Activated CD8-positive, alpha-beta memory T cell treated with anti-CD3 and anti-CD28 coated beads for 1 hour (primary cell): ENCODE data around the gene SDS.

ENCODE experiments used
- DNase-seq, 2 donors: peaks; one replicate each; pipeline ENCODE4 v3.0.0-alpha.2; 2020; ENCODE audit warnings: low read depth in 1 of 2; ENCODE audit errors: extremely low read depth in 1 of 2

SDS gene, protein sequence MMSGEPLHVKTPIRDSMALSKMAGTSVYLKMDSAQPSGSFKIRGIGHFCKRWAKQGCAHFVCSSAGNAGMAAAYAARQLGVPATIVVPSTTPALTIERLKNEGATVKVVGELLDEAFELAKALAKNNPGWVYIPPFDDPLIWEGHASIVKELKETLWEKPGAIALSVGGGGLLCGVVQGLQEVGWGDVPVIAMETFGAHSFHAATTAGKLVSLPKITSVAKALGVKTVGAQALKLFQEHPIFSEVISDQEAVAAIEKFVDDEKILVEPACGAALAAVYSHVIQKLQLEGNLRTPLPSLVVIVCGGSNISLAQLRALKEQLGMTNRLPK

DNA sequence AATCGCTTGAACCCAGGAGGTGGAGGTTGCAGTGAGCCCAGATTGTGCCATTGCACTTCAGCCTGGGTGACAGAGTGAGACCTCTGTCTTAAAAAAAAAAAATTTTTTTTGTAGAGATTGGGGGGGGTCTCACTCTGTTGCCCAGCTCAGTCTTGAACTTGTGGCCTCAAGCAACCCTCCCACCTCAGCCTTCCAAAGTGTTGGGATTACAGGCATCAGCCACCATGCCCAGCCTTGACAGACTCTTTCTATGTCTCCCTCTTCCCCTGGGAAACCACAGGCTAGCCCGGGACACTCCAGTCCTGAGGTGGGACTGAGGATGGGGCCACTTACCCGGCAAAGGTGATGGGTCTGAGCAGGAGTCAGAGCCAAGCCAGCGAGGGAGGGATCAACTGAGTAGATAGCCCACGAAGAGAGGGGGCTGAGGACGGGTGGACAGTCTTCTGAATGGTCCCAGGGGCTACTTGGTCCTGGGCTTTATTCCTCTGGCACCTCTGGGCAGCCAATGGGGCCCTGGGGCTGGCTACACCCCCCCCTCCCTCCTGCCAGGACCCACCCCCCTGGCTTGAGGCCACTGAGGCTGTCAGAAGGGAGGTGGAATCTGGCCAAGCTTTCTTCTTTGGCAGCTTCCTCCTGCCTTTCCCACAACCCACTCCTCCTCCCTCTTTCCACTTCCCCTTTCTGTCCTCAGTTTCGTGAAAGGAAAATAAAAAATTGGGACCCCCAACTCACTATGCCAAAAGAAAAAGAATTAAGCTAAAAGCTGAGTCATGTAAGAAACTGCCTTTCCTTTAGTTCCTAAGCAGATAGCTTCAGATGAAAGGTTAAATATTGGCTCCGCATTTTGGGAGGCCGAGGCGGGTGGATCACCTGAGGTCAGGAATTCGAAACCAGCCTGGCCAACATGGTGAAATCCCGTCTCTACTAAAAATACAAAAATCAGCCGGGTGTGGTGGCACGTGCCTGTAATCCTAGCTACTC, at the start of gene SDS:
SDS (minus strand) TSS at position 453 of the 981 bp plus-strand sequence. CDS start 4,179 bp downstream, outside the sequence.
- no peak for DNase-seq

DNA sequence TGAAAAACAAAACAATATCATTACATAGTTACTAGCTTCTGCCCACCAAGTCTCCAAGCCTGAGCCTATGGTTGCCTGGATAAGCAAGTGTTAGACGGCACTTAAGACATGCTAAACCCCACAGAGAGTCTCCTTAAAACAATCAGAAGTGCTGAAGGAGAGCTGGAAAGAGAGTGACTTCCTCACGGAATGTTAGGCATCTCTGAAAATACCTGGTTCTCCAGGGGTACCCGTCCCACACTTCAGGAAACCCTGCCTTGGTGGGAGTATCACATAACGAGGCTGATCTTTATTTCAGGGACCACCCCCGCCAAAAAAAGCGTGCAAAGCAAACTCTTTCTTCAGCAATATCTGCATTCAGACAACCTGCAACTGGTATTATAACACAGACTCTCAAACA, 49.6 kb upstream of the SDS start:
- no peak for DNase-seq

DNA sequence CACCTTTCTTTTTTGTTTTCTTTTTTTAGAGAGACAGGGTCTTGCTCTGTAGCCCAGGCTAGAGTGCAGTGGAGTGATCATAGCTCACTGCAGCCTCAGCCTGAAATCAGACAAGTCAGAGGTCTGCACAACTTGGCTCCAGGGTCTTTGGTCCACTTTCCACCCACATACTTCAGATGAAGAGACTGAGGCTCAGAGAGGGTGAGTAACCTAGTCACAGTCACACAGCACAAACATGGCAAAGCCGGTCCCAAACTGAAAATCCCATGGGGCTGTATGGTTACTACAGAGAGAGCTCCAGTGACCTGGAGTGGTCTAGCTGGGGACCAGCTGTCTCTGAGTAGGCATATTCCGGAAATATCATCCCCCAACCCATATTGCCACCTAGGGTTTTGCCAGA, 48.8 kb upstream of the SDS start:
- DNase-seq, result no peak

DNA sequence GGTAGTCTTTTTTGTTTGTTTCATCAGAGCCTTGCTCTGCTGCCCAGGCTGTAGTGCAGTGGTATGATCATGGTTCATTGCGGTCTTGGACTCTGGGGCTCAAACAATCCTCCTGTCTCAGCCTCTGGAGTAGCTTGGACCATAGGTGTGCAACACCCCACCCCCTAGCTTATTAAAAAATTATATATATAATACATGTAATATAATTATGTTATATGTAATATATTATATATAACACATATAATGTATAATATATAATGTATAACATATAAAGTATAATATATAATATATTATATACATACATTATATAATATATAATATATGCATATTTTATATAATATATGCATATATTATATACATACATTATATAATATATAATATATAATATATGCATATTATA, 46.2 kb upstream of the SDS start:
- DNase-seq, result no peak

DNA sequence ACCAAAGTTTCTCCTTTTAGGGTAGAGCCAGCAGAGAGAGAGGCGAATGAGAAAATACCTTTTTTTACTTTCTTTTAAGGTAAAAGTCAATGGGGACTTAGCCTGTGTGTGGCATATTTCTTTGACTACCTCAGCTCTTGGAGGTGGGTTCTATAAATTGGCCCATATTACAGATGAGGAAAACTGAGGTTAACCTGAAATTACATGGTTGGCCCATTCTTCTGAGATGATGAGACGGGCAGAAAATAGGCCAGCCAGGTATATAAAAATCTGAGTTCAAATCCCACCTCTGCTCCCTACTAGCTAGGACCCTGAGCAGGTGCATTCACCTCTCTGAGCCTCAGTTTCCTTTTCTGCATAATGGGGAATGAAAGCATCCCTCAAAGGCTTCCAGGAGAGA, 45.6 kb upstream of the SDS start:
- DNase-seq, result no peak

DNA sequence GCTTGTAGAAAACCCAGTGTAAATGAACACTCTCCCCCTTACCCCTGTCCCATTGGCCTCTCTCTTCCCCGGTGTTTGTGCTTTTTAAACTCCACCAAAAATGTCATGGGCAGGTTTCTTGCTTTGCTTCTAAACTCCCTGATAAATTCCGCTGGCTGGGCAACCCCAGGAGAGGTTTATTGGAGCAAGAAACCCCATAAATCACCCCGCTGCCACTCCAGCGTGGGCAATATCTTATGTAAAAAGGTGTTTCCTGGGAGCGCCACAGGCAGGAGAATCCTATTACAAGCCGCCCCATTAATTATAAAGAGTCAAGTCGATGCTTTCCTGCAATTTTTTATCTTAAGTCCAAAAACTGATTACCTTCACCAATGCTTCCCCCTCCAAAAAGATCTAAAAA, 45.2 kb upstream of the SDS start:
- DNase-seq, result no peak

DNA sequence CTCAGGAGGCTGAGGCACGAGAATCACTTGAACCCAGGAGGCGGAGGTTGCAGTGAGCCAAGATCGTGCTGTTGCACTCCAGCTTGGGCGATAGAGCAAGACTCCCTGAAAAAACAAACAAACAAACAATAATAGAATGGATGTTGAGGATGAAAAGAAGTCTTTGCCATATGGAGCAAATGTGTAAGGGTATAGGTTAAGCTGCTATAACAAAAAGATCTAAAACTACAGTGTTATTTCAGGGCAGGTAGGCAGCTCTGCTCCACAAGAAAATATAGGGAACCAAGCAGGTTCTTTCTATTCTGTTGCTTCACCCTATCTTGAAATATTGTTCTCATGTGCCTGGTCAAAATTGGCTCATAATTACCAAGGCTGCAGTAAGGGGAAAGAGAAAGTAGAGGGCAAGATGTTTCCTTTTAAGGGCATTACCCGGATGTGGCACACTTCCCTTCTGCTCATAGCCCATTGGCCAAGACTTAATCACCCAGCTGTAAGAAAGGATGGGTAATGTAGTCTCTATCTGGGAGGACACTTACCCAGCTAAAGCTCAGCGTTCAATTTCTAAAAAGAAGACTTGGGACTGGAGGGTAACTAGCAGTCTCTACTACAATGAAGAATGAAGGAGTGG, 42.0 kb upstream of the SDS start:
- DNase-seq, result no peak

DNA sequence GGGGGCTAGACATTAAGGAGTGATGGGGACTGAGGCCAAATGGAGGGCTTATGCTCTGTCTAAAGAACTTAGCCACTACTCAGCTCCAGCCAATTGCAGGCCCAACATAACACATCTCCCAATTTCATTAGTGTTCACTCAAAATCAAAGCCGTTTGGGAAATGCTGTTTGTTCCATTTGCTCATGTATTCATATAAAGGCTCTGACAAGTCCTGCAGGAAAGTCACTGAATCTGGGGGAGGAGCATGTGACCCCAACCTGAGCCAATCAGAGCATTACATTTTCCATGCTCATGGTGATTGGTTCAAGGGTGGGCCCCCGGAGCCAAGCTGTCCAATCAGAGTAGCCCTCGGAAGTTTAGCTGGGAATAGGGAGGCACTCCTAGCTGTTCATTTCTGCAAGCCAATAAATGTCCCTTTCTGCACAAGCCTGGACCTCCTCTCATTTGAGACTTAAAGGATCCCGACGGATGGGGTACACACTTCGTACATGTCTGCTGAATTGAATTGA, 39.4 kb upstream of the SDS start:
- no peak for DNase-seq

DNA sequence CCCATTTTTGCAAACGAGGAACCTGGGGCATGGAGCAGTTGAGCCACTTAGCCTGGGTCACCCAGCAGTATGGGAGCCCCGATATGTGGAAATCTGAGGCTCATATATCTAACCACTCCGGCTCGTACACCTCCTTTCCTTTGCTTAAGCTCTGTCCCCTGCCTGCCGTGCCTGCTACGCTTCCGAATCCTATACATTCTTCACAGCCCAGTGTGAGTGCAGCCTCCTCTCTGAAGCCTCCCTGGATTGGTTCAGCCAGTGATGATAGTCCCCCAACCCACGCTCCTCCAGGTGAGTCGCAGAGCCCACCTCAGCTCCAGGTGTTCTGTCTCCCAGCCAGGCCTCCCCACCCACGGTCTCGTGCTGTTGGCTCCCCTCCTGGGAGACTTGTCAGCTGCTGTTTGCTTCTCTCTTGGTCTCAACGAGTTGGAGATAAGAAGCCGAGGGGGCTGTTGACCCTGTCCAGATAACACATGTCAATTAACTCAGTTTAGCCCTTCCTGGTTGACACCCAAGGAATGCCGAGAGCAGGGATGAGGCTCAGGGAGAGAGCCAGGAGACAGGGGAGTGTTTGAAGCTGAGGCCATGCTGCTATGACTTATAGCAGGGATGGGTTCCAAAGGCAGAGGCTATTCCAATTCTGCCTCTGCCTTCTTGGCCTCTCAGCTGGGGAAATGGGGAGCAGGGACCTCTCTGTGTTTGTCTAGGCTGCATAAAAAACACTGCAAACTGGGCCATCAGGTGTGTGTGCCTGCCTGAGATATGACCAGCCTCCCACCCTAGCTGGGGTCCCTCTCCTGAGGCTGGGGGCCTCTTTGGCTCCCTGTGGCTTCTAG, 37.5 kb upstream of the SDS start:
- DNase-seq, result no peak

DNA sequence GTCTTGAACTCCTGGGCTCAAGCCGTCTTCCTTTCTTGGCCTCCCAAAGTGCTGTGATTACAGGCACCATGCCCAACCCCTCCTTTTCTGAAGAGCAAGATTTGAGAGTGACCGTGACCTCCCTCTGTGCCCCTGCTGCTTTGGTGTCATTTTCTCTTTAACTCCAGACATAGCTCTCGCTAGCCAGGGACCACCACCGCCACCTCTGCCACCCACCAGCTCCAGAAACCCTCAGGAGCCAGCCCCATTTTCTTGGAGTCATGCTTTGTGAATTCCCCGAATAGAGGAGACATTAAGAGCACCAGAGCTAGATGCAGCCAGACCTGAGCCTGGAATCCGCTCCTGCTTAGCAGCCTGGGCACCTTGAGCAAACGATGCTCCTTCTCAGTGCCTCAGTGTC, 36.6 kb upstream of the SDS start:
- no peak for DNase-seq

DNA sequence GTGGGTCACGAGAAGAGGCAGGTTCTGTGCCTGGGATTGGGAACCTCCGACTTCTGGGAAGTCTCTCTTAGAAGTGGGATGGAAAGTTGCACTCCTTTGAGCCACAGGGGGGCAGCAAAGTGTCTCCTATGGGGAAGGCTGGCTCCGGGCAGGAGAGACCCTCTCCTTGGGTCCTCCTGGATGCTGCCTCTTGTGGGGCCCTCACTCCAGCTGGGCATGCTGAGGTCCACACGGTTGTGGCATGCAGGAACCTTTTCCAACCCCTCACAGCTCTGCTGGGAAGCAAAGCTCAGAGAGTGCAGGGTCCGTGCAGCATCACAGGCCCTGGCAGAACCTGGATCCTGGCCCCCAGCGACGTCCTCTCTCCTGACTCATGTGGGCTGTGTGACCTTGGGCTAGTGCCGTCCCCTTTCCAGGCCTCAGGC, 35.9 kb upstream of the SDS start:
- DNase-seq, result no peak

DNA sequence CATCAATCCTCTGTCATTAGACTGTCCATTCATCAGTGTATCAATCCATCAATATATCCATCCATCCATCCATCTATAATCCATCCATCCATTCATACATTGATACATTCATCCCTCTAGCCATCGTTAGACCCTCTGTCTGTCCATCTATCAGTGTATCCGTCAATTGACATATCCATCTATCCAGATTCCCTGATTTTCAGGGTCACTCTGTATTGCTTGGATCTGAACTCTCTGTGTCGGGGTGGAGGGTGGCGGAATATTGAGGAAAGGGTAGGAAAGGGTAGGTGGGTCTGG, 35.6 kb upstream of the SDS start:
- no peak for DNase-seq

DNA sequence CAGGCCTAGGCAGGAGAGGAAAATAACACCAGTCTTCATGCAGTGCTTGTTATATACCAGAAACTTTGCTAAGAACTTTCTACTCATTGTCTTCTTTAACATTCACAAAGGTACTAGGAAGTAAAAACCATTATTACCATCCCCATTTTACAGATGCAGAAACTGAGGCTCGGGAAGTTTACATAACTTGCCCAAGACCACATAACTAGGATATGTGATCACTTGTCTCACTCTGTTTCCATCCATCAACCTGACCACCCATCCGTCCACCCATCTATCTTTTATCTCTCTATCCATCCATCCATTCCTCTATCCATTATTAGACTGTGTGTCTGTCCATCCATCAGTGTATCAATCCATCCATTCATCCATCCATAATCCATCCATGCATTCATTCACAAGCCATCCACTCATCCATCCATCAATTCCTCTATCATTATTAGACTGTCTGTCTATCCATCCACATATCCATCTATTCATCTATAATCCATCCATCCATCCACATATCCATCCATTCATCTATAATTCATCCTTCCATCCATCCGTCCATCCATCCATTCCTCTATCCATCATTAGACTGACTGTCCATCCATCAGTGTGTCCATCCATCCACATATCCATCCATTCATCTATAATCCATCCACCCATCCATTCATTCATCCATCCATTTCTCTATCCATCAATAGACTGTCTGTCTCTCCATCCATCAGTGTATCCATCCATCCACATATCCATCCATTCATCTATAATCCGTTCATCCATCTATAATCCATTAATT, 35.0 kb upstream of the SDS start:
- DNase-seq, result no peak

DNA sequence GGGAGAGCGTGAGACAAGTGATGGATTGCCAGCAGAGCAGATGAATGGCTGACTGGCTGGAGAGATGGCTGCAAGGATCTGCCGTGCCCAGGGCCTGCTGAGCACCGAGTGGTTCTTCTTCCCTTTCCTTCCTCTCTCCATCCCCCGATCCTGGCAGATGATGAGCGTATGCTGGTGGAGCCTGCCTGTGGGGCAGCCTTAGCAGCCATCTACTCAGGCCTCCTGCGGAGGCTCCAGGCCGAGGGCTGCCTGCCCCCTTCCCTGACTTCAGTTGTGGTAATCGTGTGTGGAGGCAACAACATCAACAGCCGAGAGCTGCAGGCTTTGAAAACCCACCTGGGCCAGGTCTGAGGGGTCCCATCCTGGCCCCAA, 34.0 kb upstream of the SDS start:
- no peak for DNase-seq

DNA sequence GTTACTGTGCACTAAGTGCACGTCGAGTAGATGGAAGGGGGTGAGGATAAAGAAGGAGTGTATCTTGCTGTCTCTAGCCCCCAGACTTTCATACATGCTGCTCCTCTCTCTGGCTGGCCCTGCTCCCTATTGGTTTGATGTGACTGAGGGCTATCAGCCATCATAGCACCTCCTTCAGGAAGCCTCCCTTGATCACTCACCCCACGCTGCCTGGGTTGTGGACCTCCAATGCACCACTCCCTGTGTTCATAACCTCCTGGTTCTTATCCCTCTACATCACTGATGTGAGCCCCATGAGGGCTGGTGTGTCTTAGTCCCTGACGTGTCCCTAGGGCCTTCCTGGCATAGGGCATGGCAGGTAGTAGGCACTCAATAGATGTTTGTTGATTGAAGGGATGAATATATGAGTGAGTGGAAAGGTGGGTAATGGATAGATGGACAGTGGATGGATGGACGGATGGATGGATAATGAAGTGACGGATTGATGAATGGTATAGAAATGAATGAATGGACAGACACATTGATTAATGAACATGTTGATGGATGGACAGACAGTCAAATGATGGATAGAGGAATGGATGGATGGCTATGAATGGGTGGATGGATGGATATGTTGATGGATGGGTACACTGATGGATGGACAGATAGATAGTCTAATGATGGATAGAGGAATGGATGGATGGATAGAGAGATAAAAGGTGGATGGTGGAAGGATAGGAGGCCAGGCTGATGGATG, 33.5 kb upstream of the SDS start:
- DNase-seq, result no peak

DNA sequence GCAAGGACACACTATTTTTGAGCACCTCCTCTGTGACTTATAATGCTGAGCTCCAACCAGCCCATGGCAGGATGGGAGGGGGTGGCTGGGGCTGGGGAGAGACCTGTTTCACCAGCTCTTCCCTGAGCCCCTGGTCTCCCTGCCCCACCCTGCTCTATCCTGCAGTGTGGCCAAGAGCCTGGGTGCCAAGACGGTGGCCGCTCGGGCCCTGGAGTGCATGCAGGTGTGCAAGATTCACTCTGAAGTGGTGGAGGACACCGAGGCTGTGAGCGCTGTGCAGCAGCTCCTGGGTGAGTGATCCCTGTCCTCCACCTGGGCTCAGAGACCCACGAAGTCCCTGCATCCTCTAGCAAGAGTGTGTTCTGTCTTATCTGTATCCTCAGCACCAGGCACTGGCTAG, 32.9 kb upstream of the SDS start:
- no peak for DNase-seq

DNA sequence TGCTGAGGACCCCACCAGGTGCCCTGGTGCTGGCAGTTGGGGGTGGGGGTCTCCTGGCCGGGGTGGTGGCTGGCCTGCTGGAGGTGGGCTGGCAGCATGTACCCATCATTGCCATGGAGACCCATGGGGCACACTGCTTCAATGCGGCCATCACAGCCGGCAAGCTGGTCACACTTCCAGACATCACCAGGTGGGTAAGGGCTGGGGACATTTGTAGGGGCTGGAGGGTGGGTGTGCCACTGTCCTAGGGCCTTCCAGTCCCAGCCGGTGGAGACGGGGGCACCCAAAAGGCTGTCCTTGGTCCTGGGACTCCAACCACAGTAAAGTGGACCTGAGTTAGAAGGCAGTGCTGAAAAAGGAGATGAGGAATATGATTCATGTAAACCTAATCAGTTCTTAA, 31.7 kb upstream of the SDS start:
- no peak for DNase-seq

DNA sequence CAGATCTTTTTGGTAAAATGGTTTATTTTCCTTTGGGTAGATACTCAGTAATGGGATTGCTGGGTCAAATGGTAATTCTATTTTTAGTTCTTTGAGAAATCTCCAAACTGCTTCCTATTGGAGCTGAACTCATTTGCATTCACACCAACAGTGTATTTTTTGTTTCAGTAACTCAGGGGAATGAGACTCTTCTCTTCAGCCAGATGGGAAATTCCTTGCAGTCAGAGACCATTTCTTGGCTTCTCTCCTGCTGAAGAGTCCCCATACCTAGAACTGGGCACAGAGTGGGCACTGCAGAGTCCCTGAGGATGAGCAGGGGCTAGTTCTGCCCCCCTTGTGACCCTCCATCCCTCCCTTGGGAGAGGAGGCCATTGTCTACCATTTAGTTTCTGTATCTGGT, 29.3 kb upstream of the SDS start:
- no peak for DNase-seq

DNA sequence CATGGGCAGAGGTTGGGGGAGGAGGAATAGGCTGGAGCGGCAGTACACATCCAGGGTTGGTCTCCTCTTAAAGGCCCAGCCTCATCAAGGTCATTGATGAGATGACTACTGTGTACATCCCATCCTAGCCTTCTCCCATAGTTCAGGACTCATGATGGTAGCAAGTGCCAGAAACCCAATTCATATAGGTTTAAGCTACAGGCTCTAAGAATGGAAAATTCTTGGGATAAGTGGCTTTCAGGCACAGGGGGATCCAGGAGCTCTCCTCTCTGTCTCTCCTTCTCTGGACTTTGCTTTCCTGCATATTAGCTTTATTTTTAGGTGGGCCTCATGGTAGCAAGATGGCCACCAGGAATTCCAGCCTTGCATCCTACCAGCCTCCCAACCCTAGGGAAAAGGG, 24.8 kb upstream of the SDS start:
- no peak for DNase-seq
